Measurements from ENCODE around the gene TSHZ2. TPM values are rescaled to one million over a fixed set of nuclear protein-coding genes. Genes with fewer than 3 reads are reported as not detected.

The TSHZ2 gene
- total and polyA plus RNA-seq, 11 donors, result 1.8 to 12.1 (median 3.7) TPM

DNA sequence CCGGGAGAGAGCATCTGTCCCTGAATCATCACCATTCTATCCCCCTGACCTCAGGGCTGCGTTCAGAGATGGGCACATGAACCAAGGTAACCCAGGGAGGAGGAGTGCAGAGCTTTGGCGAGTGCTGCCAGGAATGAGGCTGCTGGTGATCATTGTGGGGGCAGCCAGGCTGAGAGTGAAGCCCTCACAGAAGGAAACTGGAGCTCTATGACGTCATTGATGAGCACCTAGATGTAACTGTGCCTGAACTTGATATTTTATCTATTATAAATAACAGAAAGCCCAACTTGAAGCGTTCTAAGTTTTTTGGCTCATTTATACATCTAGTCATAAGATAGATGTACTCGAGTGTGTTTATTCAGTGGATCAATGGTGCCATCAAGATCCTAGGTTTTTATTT is 17.3 kb upstream of the TSHZ2 start:
- TF ChIP-seq, protein P1, sequence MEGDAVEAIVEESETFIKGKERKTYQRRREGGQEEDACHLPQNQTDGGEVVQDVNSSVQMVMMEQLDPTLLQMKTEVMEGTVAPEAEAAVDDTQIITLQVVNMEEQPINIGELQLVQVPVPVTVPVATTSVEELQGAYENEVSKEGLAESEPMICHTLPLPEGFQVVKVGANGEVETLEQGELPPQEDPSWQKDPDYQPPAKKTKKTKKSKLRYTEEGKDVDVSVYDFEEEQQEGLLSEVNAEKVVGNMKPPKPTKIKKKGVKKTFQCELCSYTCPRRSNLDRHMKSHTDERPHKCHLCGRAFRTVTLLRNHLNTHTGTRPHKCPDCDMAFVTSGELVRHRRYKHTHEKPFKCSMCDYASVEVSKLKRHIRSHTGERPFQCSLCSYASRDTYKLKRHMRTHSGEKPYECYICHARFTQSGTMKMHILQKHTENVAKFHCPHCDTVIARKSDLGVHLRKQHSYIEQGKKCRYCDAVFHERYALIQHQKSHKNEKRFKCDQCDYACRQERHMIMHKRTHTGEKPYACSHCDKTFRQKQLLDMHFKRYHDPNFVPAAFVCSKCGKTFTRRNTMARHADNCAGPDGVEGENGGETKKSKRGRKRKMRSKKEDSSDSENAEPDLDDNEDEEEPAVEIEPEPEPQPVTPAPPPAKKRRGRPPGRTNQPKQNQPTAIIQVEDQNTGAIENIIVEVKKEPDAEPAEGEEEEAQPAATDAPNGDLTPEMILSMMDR (IDR thresholded peaks at IDR 0.05), result no peak
- TF ChIP-seq POLR2A (IDR thresholded peaks at IDR 0.05), result no peak
- no peaks in the 10 kb centered on the region for H3K9me3 ChIP-seq
- H3K4me1 ChIP-seq, result no peaks in the 10 kb centered on the region
- DNase-seq (no peak), ATAC-seq (no peak)
- intact Hi-C loops (cut with DNase I), result no loop called here
- no peak overlapping the region for H3K4me3 ChIP-seq
- 89 to 94% (median 92%) methylated on average over 6 of the region's 6 CpGs for WGBS, 4 donors
- no peaks in the 10 kb centered on the region for H3K36me3 ChIP-seq
- no peaks in the 10 kb centered on the region for H3K27me3 ChIP-seq
- no peak overlapping the region for H3K27ac ChIP-seq

GRCh38 chr20:52958211-52958610 is 13.9 kb upstream of the TSHZ2 start:
- Histone ChIP-seq H3K27me3 (no peaks in the 10 kb centered on the region), H3K9me3 (no peaks in the 10 kb centered on the region), H3K4me1 (no peaks in the 10 kb centered on the region), H3K36me3 (no peaks in the 10 kb centered on the region), H3K27ac (no peak overlapping the region), H3K4me3 (no peak overlapping the region)
- DNase-seq, result no peak
- no peak for ATAC-seq
- no peak for TF ChIP-seq POLR2A (IDR thresholded peaks at IDR 0.05)
- TF ChIP-seq, protein P1 (IDR thresholded peaks at IDR 0.05), result no peak
- 53 to 65% (median 62%) methylated on average over 4 of the region's 4 CpGs for WGBS, 4 donors
- intact Hi-C loops (cut with DNase I), result no loop called here

DNA sequence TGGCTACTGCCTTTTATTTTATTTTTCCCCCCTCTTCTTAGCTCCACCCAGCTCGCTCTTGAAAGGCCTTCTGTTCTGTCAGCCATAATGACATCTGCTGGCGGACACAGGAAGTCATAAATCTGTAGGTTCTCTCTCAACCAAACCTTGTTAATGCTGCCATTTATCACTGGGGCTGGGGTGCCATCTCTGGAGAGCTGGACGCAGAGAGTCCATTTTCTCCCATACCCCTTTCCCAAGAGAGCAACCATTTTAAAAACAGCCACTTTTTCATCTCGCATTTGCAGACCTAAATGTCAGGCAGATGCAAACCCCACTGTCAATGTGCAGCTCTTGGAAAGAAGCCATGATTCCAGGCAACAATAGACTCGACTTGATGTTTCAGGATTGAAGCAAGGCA is 13.0 kb upstream of the TSHZ2 start:
- H3K36me3 ChIP-seq, result no peaks in the 10 kb centered on the region
- WGBS, 4 donors, result 61 to 63% (median 62%) methylated on average over 5 of the region's 5 CpGs
- no peak overlapping the region for H3K4me3 ChIP-seq
- no peaks in the 10 kb centered on the region for H3K9me3 ChIP-seq
- no peak for DNase-seq
- peaks cover 0 to 7% (median 0%) of the 10 kb centered on the region in 9 donors for H3K27me3 ChIP-seq
- intact Hi-C loops (cut with DNase I), result no loop called here
- no peaks in the 10 kb centered on the region for H3K4me1 ChIP-seq
- ATAC-seq, result no peak
- TF ChIP-seq, protein P1 (IDR thresholded peaks at IDR 0.05), result no peak
- TF ChIP-seq POLR2A (IDR thresholded peaks at IDR 0.05), result no peak
- no peak overlapping the region for H3K27ac ChIP-seq

DNA sequence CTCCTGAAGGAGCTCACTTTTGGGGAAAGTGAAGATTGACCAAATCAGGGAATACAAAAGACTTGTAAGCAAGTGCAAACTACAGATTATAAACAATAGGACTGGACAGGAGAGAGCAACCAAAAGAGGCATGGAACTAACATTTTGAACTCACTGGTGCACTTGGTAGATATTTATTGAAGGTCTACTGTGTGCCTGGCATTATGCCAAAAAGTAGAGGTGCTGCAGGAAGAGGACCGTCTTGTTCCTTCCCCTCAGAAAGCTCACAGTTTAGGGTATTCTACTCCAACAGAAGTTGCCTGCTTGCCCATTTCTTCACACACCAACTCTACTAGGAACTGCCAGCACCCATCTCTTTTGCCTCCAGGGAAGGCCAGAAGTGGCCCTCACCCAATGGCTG is 10.0 kb upstream of the TSHZ2 start:
- WGBS, 4 donors, result 40 to 90% (median 75%) methylated on average over 1 of the region's 1 CpG
- Histone ChIP-seq H3K27ac (no peak overlapping the region), H3K27me3 (peaks cover 0 to 7% (median 0%) of the 10 kb centered on the region in 9 donors), H3K4me1 (no peaks in the 10 kb centered on the region), H3K36me3 (no peaks in the 10 kb centered on the region), H3K4me3 (no peak overlapping the region), H3K9me3 (peaks cover 0 to 4% (median 0%) of the 10 kb centered on the region in 12 donors)
- ATAC-seq, result no peak
- no peak for TF ChIP-seq POLR2A (IDR thresholded peaks at IDR 0.05)
- TF ChIP-seq, protein P1 (IDR thresholded peaks at IDR 0.05), result no peak
- intact Hi-C loops (cut with DNase I), result loop anchor here in 1 of 10 donors (10.0 kb wide), 1 partner anchor 443 kb away; no protein-coding TSS in a partner anchor
- DNase-seq, result no peak

Data from heart left ventricle (tissue), 16 donors.